H1 (cell line): ENCODE results near the gene OR6V1. TPM values are rescaled to one million over a fixed set of nuclear protein-coding genes. Genes with fewer than 3 reads are reported as not detected.

Experiments used
- CTCF ChIA-PET: fragments of 300-600 bp; sonication (Branson Sonifier 250); formaldehyde crosslinking; loops from one replicate; lab custom pipeline; 2021; ENCODE audit not compliant: partially characterized antibody; lab: Charles Lee
- POLR2A ChIA-PET: fragments of 300-600 bp; sonication (Branson Sonifier 250); formaldehyde crosslinking; loops from one replicate; lab custom pipeline; 2021; ENCODE audit warnings: inconsistent platforms; ENCODE audit not compliant: partially characterized antibody; lab: Charles Lee
- DNase-seq, 2 experiments: peaks; one replicate each; pipeline versions ENCODE4 v3.0.0 to v3.0.0-alpha.2; 2010 to 2022; ENCODE audit warnings: low spot score in 2 of 2, low read depth in 1 of 2, mixed read lengths in 1 of 2
- FAIRE-seq: peaks from 2 replicates; lab custom pipeline; 2011; peaks lifted over from hg19 to GRCh38; lab: Jason Lieb, UNC
- H2AFZ ChIP-seq: 2 replicates; pipeline ENCODE4 v1.8.1; 2012; ENCODE audit warnings: low read length, inconsistent platforms
- H2AK5ac ChIP-seq: 2 replicates; pipeline ENCODE4 v1.6.1; 2013; ENCODE audit warnings: low read depth, low read length
- H2BK120ac ChIP-seq: replicated peaks from 2 replicates; pipeline ENCODE3; 2013; ENCODE audit warnings: low read depth, low read length, inconsistent platforms
- H2BK12ac ChIP-seq: 2 replicates; pipeline ENCODE4 v1.6.1; 2013; ENCODE audit warnings: low read depth, low read length
- H2BK15ac ChIP-seq: 2 replicates; pipeline ENCODE4 v1.6.1; 2013; ENCODE audit warnings: low read length
- H2BK20ac ChIP-seq: 2 replicates; pipeline ENCODE4 v1.6.1; 2013; ENCODE audit warnings: low read length
- H2BK5ac ChIP-seq: 2 replicates; pipeline ENCODE4 v1.6.1; 2013; ENCODE audit warnings: low read depth, low read length
- H3K14ac ChIP-seq: 2 replicates; pipeline ENCODE4 v1.6.1; 2013; ENCODE audit warnings: inconsistent platforms; ENCODE audit not compliant: insufficient read length
- H3K18ac ChIP-seq: 2 replicates; pipeline ENCODE4 v1.6.1; 2013; ENCODE audit warnings: low read length; ENCODE audit errors: extremely low read depth
- H3K23ac ChIP-seq: 2 replicates; pipeline ENCODE4 v1.6.1; 2013; ENCODE audit warnings: inconsistent platforms; ENCODE audit not compliant: insufficient read length
- H3K23me2 ChIP-seq: 2 replicates; pipeline ENCODE4 v1.6.1; 2013; ENCODE audit warnings: low read depth, low read length
- H3K27ac ChIP-seq: 2 replicates; pipeline ENCODE4 v1.6.1; 2011; ENCODE audit warnings: low read depth, low read length, inconsistent platforms
- H3K27me3 ChIP-seq, 4 experiments: replicated peaks in 1 of 4; 1 replicate in 1 of 4; 2 replicates in 3 of 4; pipeline versions ENCODE4 v1.6.1 to v1.8.1; 2011 to 2013; ENCODE audit warnings: low read length in 3 of 4, mild to moderate bottlenecking in 3 of 4, inconsistent platforms in 2 of 4, mixed read lengths in 2 of 4, moderate library complexity in 1 of 4; ENCODE audit not compliant: control insufficient read depth in 3 of 4, insufficient read depth in 3 of 4; ENCODE audit errors: extremely low read depth in 1 of 4
- H3K36me3 ChIP-seq, 4 experiments: 2 replicates each; pipeline versions ENCODE4 v1.6.1 to v1.8.1; 2011 to 2013; ENCODE audit warnings: mild to moderate bottlenecking in 4 of 4, low read length in 3 of 4, moderate library complexity in 2 of 4, control low read depth in 1 of 4, inconsistent platforms in 1 of 4; ENCODE audit not compliant: insufficient read depth in 4 of 4, control insufficient read depth in 2 of 4
- H3K4ac ChIP-seq: replicated peaks from 2 replicates; pipeline ENCODE3; 2013; ENCODE audit warnings: low read length, low read depth, mixed read lengths, inconsistent platforms; ENCODE audit not compliant: insufficient read length
- H3K4me1 ChIP-seq, 4 experiments: replicated peaks in 1 of 4; 1 replicate in 1 of 4; 2 replicates in 3 of 4; pipeline versions ENCODE4 v1.6.1 to v1.8.1; 2011 to 2013; ENCODE audit warnings: low read length in 3 of 4, inconsistent platforms in 2 of 4, mixed read lengths in 1 of 4; ENCODE audit not compliant: insufficient read depth in 4 of 4, control insufficient read depth in 3 of 4
- H3K4me2 ChIP-seq, 2 experiments: 2 replicates each; pipeline versions ENCODE4 v1.6.1 to v1.8.1; 2011 to 2013; ENCODE audit warnings: low read depth in 2 of 2, low read length in 2 of 2, control low read depth in 1 of 2, inconsistent platforms in 1 of 2, mild to moderate bottlenecking in 1 of 2; ENCODE audit not compliant: insufficient read depth in 1 of 2
- H3K4me3 ChIP-seq, 4 experiments: fragments of 200-600, 300-600 bp in 1 of 4; sonication (generic), shearing (Covaris generic), sonication (Bioruptor Twin) in 1 of 4; 2 replicates each; pipeline versions ENCODE4 v1.5.1 to v1.8.1; 2011 to 2016; ENCODE audit warnings: low read length in 4 of 4, low read depth in 3 of 4, control low read depth in 2 of 4, inconsistent platforms in 2 of 4, mild to moderate bottlenecking in 2 of 4, mixed read lengths in 1 of 4, moderate library complexity in 1 of 4; ENCODE audit not compliant: insufficient read depth in 2 of 4; ENCODE audit errors: extremely low read depth in 1 of 4
- H3K56ac ChIP-seq: replicated peaks from 2 replicates; pipeline ENCODE3; 2013; ENCODE audit warnings: low read depth, mild to moderate bottlenecking, mixed read lengths, low read length, inconsistent platforms; ENCODE audit not compliant: insufficient read length
- H3K79me1 ChIP-seq: 2 replicates; pipeline ENCODE4 v1.6.1; 2013; ENCODE audit warnings: low read depth, low read length, control low read depth
- H3K79me2 ChIP-seq, 2 experiments: 2 replicates each; pipeline versions ENCODE4 v1.6.1 to v1.8.1; 2012 to 2013; ENCODE audit warnings: low read length in 2 of 2, mild to moderate bottlenecking in 2 of 2, inconsistent platforms in 1 of 2; ENCODE audit not compliant: insufficient read depth in 2 of 2, control insufficient read depth in 1 of 2
- H3K9ac ChIP-seq, 4 experiments: replicated peaks in 1 of 4; 1 replicate in 1 of 4; 2 replicates in 3 of 4; pipeline versions ENCODE4 v1.6.1 to v1.8.1; 2011 to 2013; ENCODE audit warnings: low read depth in 3 of 4, low read length in 3 of 4, control low read depth in 2 of 4, mild to moderate bottlenecking in 2 of 4, moderate library complexity in 2 of 4, inconsistent platforms in 1 of 4; ENCODE audit errors: extremely low read depth in 1 of 4
- H3K9me3 ChIP-seq, 2 experiments: 2 replicates each; pipeline versions ENCODE4 v1.6.1 to v1.8.1; 2012 to 2013; ENCODE audit warnings: mild to moderate bottlenecking in 2 of 2, moderate library complexity in 2 of 2, control low read depth in 1 of 2, inconsistent platforms in 1 of 2, low read depth in 1 of 2, low read length in 1 of 2, mixed read lengths in 1 of 2; ENCODE audit not compliant: insufficient read depth in 2 of 2
- H4K20me1 ChIP-seq, 2 experiments: replicated peaks in 1 of 2; 2 replicates each; pipeline versions ENCODE3 to v1.8.1; 2011 to 2013; ENCODE audit warnings: inconsistent platforms in 2 of 2, low read length in 2 of 2, mild to moderate bottlenecking in 1 of 2; ENCODE audit not compliant: insufficient read depth in 2 of 2, control insufficient read depth in 1 of 2
- H4K5ac ChIP-seq: 2 replicates; pipeline ENCODE4 v1.6.1; 2013; ENCODE audit warnings: low read length, low read depth, mixed read lengths, inconsistent platforms; ENCODE audit not compliant: insufficient read length
- H4K8ac ChIP-seq: 2 replicates; pipeline ENCODE4 v1.8.0; 2013; ENCODE audit warnings: mild to moderate bottlenecking, moderate library complexity, low read length, inconsistent platforms; ENCODE audit not compliant: insufficient read depth; ENCODE audit errors: extremely low read depth
- H4K91ac ChIP-seq: replicated peaks from 2 replicates; pipeline ENCODE3; 2013; ENCODE audit warnings: low read length, mixed read lengths, inconsistent platforms; ENCODE audit not compliant: insufficient read length
- CBX8 ChIP-seq: fragments of 300-800, 300-1000 bp; sonication (generic); IDR thresholded peaks from 2 replicates; pipeline ENCODE4 v1.7.1; 2016; ENCODE audit warnings: low read depth, low read length, borderline replicate concordance
- CREB1 ChIP-seq: IDR thresholded peaks from 2 replicates; pipeline ENCODE4 v1.6.1; 2012; ENCODE audit warnings: inconsistent platforms
- GTF2F1 ChIP-seq: IDR thresholded peaks from 2 replicates; pipeline ENCODE4 v1.6.1; 2012; ENCODE audit warnings: low read depth, low read length, improper control_type of control experiment, borderline replicate concordance
- JUN ChIP-seq: IDR thresholded peaks from 2 replicates; pipeline ENCODE4 v1.6.1; 2011; ENCODE audit warnings: low read depth, mild to moderate bottlenecking, improper control_type of control experiment, low read length
- KDM4A ChIP-seq: IDR thresholded peaks from one replicate; pipeline ENCODE4 v1.7.1; 2012; ENCODE audit warnings: low read depth, mild to moderate bottlenecking, moderate library complexity, low read length, inconsistent platforms; ENCODE audit not compliant: severe bottlenecking
- RBBP5 ChIP-seq: IDR thresholded peaks from 2 replicates; pipeline ENCODE4 v1.7.1; 2012; ENCODE audit warnings: low read depth, mild to moderate bottlenecking, inconsistent platforms, low read length, moderate library complexity, borderline replicate concordance
- RXRA ChIP-seq: IDR thresholded peaks from 2 replicates; pipeline ENCODE4 v1.6.1; 2011; ENCODE audit warnings: low read depth, mild to moderate bottlenecking, low read length, moderate library complexity; ENCODE audit not compliant: insufficient read depth
- SAP30 ChIP-seq: fragments of 300-600 bp; sonication (generic); IDR thresholded peaks from 2 replicates; pipeline ENCODE4 v1.7.1; 2012; ENCODE audit warnings: low read length, moderate library complexity, mild to moderate bottlenecking, inconsistent platforms; ENCODE audit not compliant: insufficient read depth, insufficient replicate concordance
- SIRT6 ChIP-seq: IDR thresholded peaks from one replicate; pipeline ENCODE4 v1.7.1; 2012; ENCODE audit warnings: low read length, inconsistent platforms
- TAF1 ChIP-seq: IDR thresholded peaks from 2 replicates; pipeline ENCODE4 v1.6.1; 2011; ENCODE audit warnings: mild to moderate bottlenecking, low read depth, low read length
- WGBS, 2 experiments: shearing (Covaris generic) in 1 of 2; methylation state at CpG; one replicate each; pipeline versions ENCODE4 v1.1.6 to v1.1.7; 2013 to 2015; ENCODE audit warnings: low lambda C conversion rate in 2 of 2, mixed read lengths in 2 of 2, inconsistent platforms in 1 of 2, low coverage in 1 of 2, missing lambda C conversion rate in 1 of 2; ENCODE audit not compliant: insufficient replicate concordance in 2 of 2, insufficient coverage in 1 of 2, insufficient read length in 1 of 2; ENCODE audit errors: extremely low coverage in 1 of 2, missing lambda C conversion rate in 1 of 2; 5-methylcytosine and 5-hydroxymethylcytosine counted together
- polyA plus RNA-seq, 7 experiments: library from polyadenylated mRNA; depleted of rRNA in 3 of 7; stranded (reverse) in 5 of 7; unstranded in 2 of 7; fragments of >200 nt in 5 of 7; fragments of 200-250 nt in 2 of 7; gene quantifications; 1 replicate in 5 of 7; 2 replicates in 1 of 7; 4 replicates in 1 of 7; pipeline versions ENCODE4 v1.2.1 to v1.2.3, GENCODE V29; 2011 to 2013; ENCODE audit warnings: missing spikeins in 2 of 7, mixed read lengths in 2 of 7
- total RNA-seq: library from RNA; stranded (reverse); fragmentation: NEBNext Ultra II Directional; extraction: Animal tissue kit (Norgen Biotek cat#: 25700); gene quantifications from 2 replicates; pipeline ENCODE4 v1.2.1, GENCODE V29; 2021
- TF ChIP-seq, protein P1 (sequence below): IDR thresholded peaks from 2 replicates; pipeline ENCODE4 v1.6.1; 2011; ENCODE audit warnings: low read length, improper control_type of control experiment

The OR6V1 gene
- total and polyA plus RNA-seq, 2 of the 8 experiments (the other 6 are each of a cell fraction or from before 2014, with no cell fraction given), result not detected

DNA sequence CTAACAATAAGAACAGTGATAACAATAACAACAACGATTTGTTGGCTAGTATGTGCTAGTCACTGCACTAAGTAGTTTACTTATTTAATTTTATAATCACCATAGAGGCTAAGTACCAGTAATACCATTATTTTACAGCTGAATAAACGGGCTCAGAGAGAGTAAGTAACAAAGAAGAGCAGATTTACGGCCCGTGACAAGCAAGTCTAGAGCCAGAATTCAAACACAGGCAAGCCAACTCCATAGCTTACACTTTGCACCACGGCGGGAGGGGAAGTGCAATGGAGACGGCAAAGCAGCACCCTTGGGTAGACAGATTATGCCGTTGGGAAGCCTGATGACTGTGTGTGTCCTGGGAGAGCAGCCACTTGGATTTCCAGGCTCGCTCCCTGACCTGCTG, 1.2 kb upstream of the OR6V1 start:
- Histone ChIP-seq H2BK20ac (no peak overlapping the region), H2BK120ac (no peak overlapping the region), H3K56ac (no peak overlapping the region), H3K4me3 (no peak overlapping the region), H3K4me2 (no peak overlapping the region), H4K8ac (no peak overlapping the region), H3K18ac (no peak overlapping the region), H4K91ac (no peak overlapping the region), H2BK5ac (no peak overlapping the region), H3K9me3 (no peaks in the 10 kb centered on the region), H3K79me1 (no peaks in the 10 kb centered on the region), H3K4ac (no peak overlapping the region), H3K36me3 (no peaks in the 10 kb centered on the region), H3K27ac (no peak overlapping the region), H3K23ac (no peak overlapping the region), H2BK12ac (no peak overlapping the region), H3K23me2 (no peaks in the 10 kb centered on the region)
- TF ChIP-seq CBX8, result no peak
- TF ChIP-seq SAP30, result no peak
- no peak for TF ChIP-seq KDM4A
- no peak for TF ChIP-seq RBBP5
- no peak for TF ChIP-seq TAF1
- TF ChIP-seq SIRT6, result no peak
- TF ChIP-seq JUN, result no peak
- no peak for TF ChIP-seq GTF2F1
- TF ChIP-seq RXRA, result no peak
- TF ChIP-seq CREB1, result no peak
- TF ChIP-seq, protein P1, sequence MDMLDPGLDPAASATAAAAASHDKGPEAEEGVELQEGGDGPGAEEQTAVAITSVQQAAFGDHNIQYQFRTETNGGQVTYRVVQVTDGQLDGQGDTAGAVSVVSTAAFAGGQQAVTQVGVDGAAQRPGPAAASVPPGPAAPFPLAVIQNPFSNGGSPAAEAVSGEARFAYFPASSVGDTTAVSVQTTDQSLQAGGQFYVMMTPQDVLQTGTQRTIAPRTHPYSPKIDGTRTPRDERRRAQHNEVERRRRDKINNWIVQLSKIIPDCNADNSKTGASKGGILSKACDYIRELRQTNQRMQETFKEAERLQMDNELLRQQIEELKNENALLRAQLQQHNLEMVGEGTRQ, result no peak
- TF ChIP-seq, all 59 proteins: peak for 0
- Histone ChIP-seq H3K9ac (no peak overlapping the region), H2BK15ac (no peak overlapping the region), H2AFZ (no peak overlapping the region), H3K4me1 (no peaks in the 10 kb centered on the region), H4K20me1 (no peaks in the 10 kb centered on the region), H4K5ac (no peak overlapping the region), H3K14ac (no peak overlapping the region), H3K79me2 (no peaks in the 10 kb centered on the region), H2AK5ac (no peak overlapping the region), H3K27me3 (no peaks in the 10 kb centered on the region)
- POLR2A ChIA-PET, result no interaction called here
- CTCF ChIA-PET, result interaction anchor here (0.6 to 3.0 kb wide), 3 partner anchors 10 to 164 kb away, joined by 3 to 13 read pairs (median 6); no protein-coding TSS in a partner anchor
- DNase-seq, result no peak
- FAIRE-seq, result no peak
- 81% methylated on average over 9 of the region's 9 CpGs; no CpG with 5 or more reads in 1 of the 2 experiments for WGBS, 2 experiments
